SW480 (cell line): ENCODE measurements around the gene RBM10.

ENCODE experiments used
- DNase-seq: peaks from one replicate; pipeline ENCODE4 v3.0.0-alpha.2; 2016; ENCODE audit warnings: low spot score

Gene RBM10

GRCh38 chrX:47218920-47219815, 74.1 kb downstream of the RBM10 start:
- no peak for DNase-seq

GRCh38 chrX:47221756-47222155, 76.7 kb downstream of the RBM10 start:
- no peak for DNase-seq

- DNase-seq, result no peak
These were observed 77.8 kb downstream of the RBM10 start for GRCh38 chrX:47222751-47223350.

GRCh38 chrX:47223476-47224250, 78.6 kb downstream of the RBM10 start:
- DNase-seq, result no peak

GRCh38 chrX:47224266-47224895, 79.4 kb downstream of the RBM10 start:
- DNase-seq, result no peak

- no peak for DNase-seq
These were observed 79.9 kb downstream of the RBM10 start for GRCh38 chrX:47224896-47225290.

- DNase-seq, result no peak
These were observed 81.0 kb downstream of the RBM10 start for GRCh38 chrX:47226071-47226470.

GRCh38 chrX:47226531-47227333, 81.7 kb downstream of the RBM10 start:
- DNase-seq, result no peak

- DNase-seq, result no peak
These were observed 82.2 kb downstream of the RBM10 start for GRCh38 chrX:47227334-47227583.

- DNase-seq, result no peak
These were observed 83.7 kb downstream of the RBM10 start for GRCh38 chrX:47228550-47229270.

- no peak for DNase-seq
These were observed 84.4 kb downstream of the RBM10 start for GRCh38 chrX:47229427-47229826.

- DNase-seq, result no peak
These were observed 85.3 kb downstream of the RBM10 start for GRCh38 chrX:47230136-47230868.

GRCh38 chrX:47231167-47231566, 86.1 kb downstream of the RBM10 start:
- no peak for DNase-seq

GRCh38 chrX:47232197-47232802, 87.3 kb downstream of the RBM10 start:
- DNase-seq, result no peak

- DNase-seq, result peak; percentile 72
These were observed 87.8 kb downstream of the RBM10 start, which contains the start of gene USP11 for GRCh38 chrX:47232803-47233332. USP11 (plus strand) TSS chrX:47233009; CDS start chrX:47233044, 35 bp downstream.

- peak; percentile 98 for DNase-seq
These were observed 88.5 kb downstream of the RBM10 start for GRCh38 chrX:47233333-47234113.

- DNase-seq, result no peak
These were observed 89.6 kb downstream of the RBM10 start for GRCh38 chrX:47234583-47234982.

GRCh38 chrX:47235691-47236103, 90.7 kb downstream of the RBM10 start:
- DNase-seq, result no peak
